Stimulated activated CD4-positive, alpha-beta T cell treated with anti-CD3 and anti-CD28 coated beads, Interleukin-12 subunit alpha, Interleukin-12 subunit beta, amount 100 ng/mL, for 4 hours (primary cell): ENCODE results near the gene SIRPG.
A peak's percentile ranks its signal among the peaks of the same experiment; 100 is the strongest.
"Not testable (repeated sequence)": the region's sequence is repeated elsewhere in the genome, so short reads cannot be mapped to it uniquely, and the experiment has no call there.

Experiments
- DNase-seq: peaks from one replicate; pipeline ENCODE4 v3.0.0-alpha.2; 2020

SIRPG gene

DNA sequence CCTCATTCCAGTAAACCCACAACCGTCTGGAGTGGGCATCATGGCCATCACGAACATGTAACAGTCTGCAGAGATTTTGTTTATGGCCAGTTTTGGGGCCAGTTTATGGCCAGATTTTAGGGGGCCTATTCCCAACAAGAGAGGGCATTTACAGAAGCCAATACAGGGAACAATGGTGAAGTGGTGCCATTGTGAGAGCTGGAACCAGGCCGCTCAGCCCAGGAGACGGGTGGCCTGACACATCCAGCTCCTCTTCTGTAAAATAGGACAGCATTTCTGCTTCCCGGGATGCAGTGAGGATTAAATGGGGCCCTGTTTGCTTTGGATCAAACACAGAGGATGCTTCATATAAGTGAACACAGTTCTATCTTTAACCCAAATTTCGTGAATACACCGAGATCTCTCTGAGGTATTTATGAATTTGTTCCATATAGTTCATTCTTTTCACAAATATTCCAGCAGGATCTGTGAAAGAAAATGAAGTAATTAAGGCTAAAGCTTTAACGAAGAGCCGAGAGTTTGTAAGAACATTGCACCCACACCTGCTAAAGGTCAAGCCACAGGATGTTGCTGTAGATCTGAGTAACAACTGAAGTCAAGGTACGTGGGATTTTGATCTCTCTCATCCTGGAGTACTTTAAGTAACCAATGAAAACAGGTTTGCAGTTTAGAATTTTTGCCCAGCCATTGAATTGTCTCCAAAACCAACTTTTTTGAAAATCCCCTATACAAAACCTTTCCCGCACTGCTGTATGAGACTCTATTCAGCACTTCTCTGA, 14.5 kb upstream of the SIRPG start:
- no peak for DNase-seq

GRCh38 chr20:1669304-1669703, 11.7 kb upstream of the SIRPG start:
- no peak for DNase-seq

DNA sequence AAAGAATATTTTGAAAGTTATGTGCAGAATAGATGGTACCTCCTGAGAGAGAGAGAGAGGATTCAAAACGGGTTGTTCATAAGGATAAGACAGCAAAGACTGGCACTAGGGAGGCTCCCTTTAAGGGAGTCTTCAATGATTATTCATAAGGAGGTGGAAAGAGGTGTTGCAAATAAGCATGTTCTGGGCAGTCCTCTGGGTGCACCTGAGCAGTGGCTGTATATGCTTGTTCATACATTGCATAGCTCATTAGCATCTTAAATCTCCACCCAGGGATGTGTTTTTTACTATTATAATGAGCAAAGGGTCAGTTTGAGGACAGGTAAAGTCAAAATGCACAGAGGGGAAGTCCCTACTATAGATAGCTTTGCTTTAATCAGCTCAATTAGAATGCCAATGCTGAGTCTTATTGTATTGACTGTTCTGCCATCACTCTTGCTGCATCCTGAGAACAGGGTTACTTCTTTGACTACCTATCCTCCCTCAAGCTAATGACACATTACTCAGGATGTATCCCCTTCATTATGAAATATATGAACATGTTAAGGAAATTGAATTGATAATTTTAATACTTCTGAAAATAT, 10.0 kb upstream of the SIRPG start:
- no peak for DNase-seq

DNA sequence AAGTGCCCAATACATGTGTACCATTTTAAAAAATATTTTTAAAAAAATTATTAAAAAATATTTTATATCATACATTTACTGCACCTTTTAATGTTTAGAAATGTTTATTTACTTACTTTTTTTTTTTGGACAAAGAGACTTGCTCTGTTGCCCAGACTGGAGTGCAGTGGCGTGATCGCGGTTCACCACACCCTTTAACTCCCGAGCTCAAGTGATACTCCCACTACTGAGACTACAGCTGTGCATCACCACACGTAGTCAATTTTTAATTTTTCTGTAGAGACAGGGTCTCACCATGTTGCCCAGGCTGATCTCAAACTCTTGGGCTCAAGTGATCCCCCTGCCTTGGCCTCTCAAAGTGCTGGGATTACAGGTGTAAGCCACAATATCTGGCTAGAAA, 9.2 kb upstream of the SIRPG start:
- no peak for DNase-seq

GRCh38 chr20:1665345-1665744, 7.8 kb upstream of the SIRPG start:
- DNase-seq = no peak

DNA sequence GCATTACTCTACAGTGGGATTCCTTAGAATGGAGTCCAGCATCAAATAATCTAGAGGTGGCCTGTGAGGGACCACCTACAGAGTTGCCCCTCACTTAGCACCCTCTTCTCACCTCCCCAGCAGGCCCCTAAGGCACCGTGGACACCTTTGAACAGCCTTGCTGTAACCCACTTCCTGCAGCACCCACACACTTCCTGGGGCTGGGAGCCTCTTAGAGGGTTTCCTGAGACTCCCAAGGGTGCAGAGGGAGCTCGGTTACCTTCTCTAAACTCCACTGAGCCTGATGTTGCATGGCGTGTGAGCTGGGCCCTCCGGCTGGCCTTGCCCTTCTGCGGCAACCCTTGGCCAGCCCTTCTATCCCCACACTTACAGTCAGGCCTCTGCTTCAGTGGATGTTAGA, 7.3 kb upstream of the SIRPG start:
- peak; percentile 48 for DNase-seq

DNA sequence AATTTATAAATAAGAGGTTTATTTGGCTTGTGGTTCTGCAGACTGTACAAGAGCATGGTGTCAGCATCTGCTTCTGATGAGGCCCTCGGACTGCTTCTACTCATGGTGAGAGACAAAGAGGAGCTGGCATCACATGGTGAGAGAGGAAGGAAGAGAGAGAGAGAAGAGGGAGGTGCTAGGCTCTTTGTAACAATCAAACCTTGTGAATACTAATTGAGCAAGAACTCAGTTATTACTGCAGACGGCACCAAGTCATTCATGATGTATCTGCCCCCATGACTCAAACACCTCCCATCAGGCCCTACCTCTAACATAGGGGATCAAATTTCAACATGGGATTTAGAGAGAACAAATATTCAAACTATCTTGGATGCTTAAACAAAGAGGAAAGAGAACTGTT, 6.3 kb upstream of the SIRPG start:
- DNase-seq = no peak

- DNase-seq = no peak
Measured at GRCh38 chr20:1661542-1662299, 4.1 kb upstream of the SIRPG start.

DNA sequence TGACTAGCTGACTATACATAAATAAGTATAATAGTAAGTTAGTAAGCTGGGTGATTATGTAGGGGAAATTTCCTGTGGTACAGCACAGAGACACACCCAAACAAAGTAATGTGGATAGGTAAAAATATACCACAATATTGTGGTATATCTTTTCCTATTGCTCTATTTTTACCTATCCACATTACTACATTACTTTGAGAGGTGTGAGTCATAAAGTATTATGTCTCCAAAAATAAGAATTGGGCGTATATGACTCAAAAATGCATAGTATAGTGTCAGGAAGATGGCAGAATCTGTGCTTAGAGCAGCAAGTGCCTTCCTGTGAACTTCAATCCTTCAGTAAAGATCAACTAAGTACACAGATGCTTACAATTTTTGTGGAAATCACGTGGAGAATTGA, 2.7 kb upstream of the SIRPG start:
- no peak for DNase-seq

- no peak for DNase-seq
Measured at GRCh38 chr20:1656844-1657243, 735 bp downstream of the SIRPG start.

GRCh38 chr20:1654996-1655395, 2.6 kb downstream of the SIRPG start:
- no peak for DNase-seq

DNA sequence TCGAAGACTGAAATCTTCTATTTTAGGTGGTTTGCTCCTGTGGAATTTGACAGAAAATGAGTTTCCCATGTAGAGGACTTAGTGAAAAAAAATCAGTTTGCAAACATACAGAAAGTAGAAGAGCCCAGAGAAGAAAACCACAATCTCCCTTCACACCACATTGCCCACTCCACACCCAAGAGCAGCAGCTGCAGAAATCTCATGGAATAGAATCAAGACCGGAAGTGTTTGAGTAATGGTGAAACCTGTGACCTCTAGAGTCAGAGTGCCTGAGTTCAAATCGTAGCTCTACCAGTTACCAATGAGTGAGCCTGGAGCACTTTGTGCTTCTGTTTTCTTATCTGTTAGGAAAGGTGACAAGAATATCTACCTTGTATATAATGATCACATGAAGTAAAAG, 4.6 kb downstream of the SIRPG start:
- no peak for DNase-seq

- no peak for DNase-seq
Measured at GRCh38 chr20:1652104-1652503, 5.5 kb downstream of the SIRPG start.

DNA sequence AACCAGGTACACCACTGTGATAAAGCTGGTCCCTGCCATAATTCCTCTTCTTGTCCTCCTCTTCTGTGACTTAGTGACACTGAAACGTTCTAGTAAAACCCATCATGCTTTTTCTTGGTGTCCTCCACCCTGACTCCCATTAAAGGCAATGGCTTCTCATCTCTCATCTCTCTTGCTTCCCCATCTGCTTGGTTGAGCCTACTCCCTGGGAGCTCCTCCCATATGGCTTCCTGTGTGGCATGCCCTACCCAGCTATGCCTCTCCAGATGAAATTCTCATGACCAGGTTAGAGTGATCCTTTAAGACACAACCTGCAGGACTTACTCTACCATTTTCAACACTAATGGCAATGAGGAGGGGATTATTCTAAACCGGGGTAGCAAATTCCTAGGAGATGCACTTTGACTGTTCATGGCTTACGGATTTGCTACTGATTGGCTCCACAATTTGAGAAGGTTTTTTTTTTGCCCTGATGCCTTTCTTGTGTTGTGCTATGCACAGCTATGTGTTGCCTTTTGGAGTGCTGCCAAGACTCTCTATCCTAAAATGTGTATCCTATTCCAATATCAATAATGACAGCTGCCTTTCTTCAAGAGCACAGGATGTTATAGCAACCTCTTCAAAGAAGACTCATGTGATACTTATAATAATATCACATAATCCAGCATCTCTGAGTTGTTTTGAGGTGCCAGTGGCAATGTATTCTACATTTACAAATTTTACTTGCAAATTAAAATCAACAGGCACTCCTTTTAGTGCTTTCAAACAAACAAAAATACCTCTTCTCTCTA, 6.1 kb downstream of the SIRPG start:
- DNase-seq = no peak

DNA sequence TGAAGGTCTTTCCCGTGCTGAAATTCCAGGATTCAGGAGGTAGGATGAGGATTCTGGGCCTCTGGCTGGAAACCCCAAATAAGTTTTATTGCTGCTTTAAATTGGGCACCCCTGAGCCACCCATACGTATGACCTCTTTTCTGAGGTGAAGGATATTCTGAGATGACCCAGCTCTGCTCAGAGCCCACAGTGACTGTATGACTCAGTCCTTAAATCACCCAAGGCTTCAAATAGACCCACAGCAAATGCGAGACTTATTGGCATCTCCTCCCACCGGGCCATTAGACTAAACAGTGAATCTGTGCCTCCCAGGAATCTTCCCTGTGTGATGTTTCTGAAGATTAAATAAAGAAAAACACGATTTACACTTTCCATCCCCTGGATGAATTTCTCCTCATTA, 9.5 kb downstream of the SIRPG start:
- no peak for DNase-seq

DNA sequence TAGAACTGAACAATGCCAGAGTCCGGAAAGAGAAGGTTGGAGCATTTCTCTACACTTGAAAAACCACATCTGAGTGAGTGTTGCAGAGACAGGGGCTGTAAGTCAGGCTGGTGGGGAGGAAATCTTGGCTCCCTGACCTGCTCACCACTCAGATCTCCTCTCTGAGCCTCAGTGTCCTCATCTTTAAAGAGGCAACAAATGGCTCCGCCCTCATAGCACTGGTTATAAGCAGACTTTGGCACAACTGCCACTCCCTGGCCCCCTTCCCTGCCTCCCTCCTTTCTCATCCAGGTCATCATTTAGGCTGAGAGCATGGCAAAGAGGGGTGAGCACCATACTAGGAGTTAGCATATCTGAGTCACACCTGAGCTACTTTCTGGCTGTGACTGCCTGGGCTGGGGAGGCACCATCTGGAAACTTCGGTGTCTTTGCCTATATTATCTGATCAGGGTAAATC, 10.6 kb downstream of the SIRPG start:
- peak; percentile 30 for DNase-seq

- DNase-seq = no peak
Measured at GRCh38 chr20:1644101-1644962, 13.2 kb downstream of the SIRPG start.

DNA sequence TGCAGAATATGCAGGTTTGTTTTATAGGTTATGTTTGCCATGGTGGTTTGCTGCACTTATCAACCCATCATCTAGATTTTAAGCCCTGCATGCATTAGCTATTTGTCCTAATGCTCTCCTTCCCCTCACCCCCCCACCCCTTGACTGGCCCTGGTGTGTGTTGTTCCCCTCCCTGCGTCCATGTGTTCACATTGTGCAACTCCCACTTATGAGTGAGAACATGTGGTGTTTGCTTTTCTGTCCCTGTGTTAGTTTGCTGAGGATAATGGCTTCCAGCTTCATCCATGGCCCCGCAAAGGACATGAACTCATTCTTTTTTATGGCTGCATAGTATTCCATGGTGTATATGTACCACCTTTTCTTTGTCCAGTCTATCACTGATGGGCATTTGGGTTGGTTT, 18.9 kb downstream of the SIRPG start:
- not testable (repeated sequence) for DNase-seq

DNA sequence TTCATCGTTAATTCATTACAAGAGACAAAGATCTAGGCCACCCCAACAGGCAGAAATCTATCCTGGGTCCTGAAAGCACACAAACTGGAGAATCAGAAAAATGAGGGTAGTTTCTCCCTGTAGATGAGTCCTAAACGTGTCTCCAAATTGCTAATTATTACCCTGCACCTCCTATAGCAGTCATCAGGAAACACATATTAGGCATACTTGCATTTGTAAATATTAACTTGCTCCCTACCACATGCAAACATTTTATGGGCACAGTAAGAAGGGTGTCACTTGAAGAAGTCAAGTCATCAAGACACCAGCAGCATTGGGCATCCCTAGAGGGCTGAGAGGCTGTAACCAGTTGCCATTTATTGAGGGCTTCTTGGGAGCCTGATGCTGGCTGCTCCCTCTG, 19.8 kb downstream of the SIRPG start:
- no peak for DNase-seq

- no peak for DNase-seq
Measured at GRCh38 chr20:1637226-1637625, 20.4 kb downstream of the SIRPG start.

DNA sequence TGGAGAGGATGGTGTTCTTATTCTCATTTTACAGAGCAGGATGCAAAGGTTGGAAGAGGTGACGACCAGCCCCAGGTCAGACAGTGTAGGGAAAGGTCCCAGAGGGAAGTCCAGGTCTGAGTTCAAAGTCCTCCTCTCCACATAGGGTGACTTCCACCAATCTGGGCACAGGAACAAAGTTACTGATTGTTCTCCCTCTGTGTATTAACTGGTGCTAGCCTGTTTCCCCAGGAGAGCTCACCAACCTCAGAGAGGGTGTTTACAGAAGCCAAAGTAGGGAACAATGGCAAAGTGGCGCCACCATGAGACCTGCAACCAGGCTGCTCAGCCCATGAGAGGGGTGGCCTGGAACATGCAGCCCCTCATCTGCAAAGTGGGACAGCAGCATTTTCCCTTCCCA, 21.0 kb downstream of the SIRPG start:
- no peak for DNase-seq

DNA sequence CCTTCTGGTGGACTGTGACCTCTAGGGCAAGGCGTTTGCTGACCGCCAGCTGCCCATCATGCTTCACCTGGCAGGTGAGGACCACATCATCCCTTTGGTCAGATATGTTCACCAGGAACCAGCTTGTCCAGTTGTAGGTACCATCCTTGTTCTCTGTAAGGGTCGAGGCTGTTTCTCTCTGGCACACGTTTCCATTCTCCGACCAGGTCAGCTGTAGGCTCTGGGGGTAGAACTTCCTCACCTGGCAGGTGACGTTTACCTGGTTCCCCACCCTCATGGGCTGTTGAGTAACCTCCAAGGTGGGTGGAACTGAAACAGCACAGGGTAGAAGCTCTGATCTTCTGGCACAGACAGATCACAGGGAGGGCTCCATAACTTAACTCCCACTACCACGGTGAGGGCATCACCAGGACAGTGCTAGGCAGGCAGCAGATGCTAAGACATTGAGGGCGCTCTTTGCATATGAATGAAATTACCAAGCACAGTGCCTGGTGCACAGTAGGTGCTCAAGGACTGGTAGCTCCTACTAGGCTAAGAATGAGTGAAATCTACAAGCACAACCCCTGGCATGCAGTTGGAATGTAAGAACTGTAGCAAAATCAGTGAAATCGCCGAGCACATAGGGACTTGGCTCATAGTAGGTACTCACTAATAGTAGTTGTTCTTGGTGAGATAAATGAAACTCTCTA, 22.1 kb downstream of the SIRPG start:
- DNase-seq = no peak
